Mesothelial cell of epicardium (in vitro differentiated cells): ENCODE data around the gene SGK1. TPM values are rescaled to one million over a fixed set of nuclear protein-coding genes. Genes with fewer than 3 reads are reported as not detected.

Experiments
- DNase-seq, 2 experiments: peaks; one replicate each; pipeline ENCODE4 v3.0.0; 2021; ENCODE audit warnings: low spot score in 2 of 2; ENCODE audit not compliant: unreplicated experiment in 2 of 2
- H3K27ac Mint-ChIP-seq: 2 replicates; pipeline ENCODE4 v1.8.0; 2021; ENCODE audit warnings: mixed read lengths
- H3K27me3 Mint-ChIP-seq: 2 replicates; pipeline ENCODE4 v1.8.0; 2021; ENCODE audit warnings: low read depth, mixed read lengths
- H3K36me3 Mint-ChIP-seq: 2 replicates; pipeline ENCODE4 v1.8.0; 2021; ENCODE audit warnings: mixed read lengths
- H3K4me1 Mint-ChIP-seq: 2 replicates; pipeline ENCODE4 v1.8.0; 2021; ENCODE audit warnings: mixed read lengths
- H3K4me3 Mint-ChIP-seq: 2 replicates; pipeline ENCODE4 v1.8.0; 2021; ENCODE audit warnings: mild to moderate bottlenecking, moderate library complexity, mixed read lengths
- H3K9me3 Mint-ChIP-seq: 2 replicates; pipeline ENCODE4 v1.8.0; 2021; ENCODE audit warnings: mixed read lengths
- total RNA-seq: library from RNA; stranded (reverse); gene quantifications from 3 replicates; pipeline ENCODE4 v1.2.1, GENCODE V29; 2021
- TF ChIP-seq, protein P1 (sequence below): fragments of 200-600 bp; sonication (generic); IDR thresholded peaks from one replicate; pipeline ENCODE4 v1.5.0; 2021; ENCODE audit warnings: antibody characterized with exemption; ENCODE audit not compliant: unreplicated experiment

The SGK1 gene
- total RNA-seq, 1 donor from 2014 or later = 44.5 TPM

DNA sequence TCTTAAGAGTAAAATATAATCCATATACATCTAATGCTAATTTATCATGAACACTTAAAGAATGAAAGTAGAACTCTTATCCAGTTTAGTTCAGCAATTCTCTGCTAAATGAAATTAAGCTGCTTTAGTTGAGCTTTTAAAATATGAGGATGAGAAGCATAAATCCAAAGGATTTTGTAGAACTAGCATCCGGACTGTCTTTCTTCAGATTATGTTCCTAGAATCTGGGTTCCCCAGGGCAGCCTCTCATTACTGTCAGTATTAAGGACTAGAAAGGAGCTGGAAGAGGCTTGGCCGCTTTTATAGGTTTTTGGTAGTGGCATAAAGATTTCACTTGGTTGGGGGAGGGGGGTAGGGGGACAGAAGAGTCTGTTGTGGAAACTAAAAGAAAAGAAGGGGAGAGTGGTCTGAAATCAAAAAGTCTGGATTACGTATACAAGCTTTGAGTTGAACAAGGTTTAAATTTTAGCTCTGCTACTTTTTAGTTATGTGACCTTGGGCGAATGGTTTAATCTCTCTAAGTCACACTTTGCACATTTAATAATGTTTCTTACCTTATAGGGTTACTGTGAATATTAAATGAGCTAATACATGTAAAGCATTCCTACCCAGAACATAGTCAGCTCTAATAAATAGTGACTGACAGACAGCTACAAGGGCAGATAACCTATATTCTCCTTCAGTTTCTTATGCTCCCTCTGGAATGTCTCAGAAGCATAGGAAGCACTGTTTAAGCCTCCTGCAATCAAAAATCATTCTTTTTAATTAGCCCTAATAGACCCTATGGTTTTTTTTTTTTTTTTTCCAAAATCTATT is 3.7 kb downstream of the SGK1 start:
- H3K27me3 Mint-ChIP-seq = peaks cover 52% of the 10 kb centered on the region
- TF ChIP-seq, protein P1, sequence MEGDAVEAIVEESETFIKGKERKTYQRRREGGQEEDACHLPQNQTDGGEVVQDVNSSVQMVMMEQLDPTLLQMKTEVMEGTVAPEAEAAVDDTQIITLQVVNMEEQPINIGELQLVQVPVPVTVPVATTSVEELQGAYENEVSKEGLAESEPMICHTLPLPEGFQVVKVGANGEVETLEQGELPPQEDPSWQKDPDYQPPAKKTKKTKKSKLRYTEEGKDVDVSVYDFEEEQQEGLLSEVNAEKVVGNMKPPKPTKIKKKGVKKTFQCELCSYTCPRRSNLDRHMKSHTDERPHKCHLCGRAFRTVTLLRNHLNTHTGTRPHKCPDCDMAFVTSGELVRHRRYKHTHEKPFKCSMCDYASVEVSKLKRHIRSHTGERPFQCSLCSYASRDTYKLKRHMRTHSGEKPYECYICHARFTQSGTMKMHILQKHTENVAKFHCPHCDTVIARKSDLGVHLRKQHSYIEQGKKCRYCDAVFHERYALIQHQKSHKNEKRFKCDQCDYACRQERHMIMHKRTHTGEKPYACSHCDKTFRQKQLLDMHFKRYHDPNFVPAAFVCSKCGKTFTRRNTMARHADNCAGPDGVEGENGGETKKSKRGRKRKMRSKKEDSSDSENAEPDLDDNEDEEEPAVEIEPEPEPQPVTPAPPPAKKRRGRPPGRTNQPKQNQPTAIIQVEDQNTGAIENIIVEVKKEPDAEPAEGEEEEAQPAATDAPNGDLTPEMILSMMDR = no peak
- H3K4me3 Mint-ChIP-seq = no peak overlapping the region
- H3K4me1 Mint-ChIP-seq = peaks cover 14% of the 10 kb centered on the region
- H3K27ac Mint-ChIP-seq = no peak overlapping the region
- H3K9me3 Mint-ChIP-seq = no peaks in the 10 kb centered on the region
- H3K36me3 Mint-ChIP-seq = no peaks in the 10 kb centered on the region
- DNase-seq = no peak

DNA sequence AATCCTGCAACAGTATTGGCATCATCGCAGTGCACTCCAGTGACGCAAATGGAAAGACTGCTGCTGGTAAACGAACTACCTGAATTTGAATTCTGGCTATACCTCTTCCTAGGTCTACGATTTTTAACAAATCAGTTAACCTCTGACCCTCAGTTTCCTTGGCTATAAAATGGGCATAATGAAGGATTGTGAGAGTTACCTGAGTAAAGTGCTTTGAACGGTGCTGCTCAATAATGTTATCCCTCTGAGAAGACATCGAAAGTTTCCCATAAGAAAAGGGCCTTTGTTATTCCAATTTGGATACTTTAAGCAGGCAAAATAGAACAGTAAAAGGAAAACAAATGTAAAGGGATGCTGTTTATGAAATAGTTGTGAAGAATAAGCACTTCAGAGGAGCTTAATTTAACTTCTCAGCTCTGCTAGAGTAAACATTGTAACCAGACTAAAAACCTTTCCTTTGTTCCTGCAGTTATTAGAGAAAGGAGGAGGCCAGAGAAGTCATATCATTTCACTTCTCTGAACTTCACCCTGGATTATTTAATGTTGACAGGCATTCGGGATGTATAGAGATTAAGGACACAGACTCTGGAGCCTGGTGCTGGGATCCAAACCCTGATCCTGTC is 5.8 kb downstream of the SGK1 start:
- Mint-ChIP-seq H3K36me3 (no peaks in the 10 kb centered on the region), H3K27me3 (peaks cover 34% of the 10 kb centered on the region)

DNA sequence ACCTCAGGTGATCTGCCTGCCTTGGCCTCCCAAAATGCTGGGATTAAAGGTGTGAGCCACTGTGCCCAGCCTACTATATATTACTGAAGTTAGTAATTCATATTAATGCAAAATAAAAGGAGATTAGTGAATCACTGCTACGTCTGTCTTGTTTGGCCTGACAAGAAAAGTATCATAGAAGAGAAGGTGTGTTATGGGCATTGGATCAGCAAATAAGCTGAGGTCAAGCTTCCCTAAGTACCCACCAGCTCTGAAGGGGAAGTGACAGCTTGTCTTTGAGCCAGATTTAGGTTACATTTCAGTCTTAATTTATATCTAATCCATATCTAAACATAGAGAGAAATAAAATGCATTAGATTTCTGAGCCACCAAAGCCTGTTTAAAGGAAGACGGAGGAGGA is 7.1 kb downstream of the SGK1 start:
- no peak overlapping the region for H3K27ac Mint-ChIP-seq
- H3K36me3 Mint-ChIP-seq = no peaks in the 10 kb centered on the region
- no peak for DNase-seq
- H3K4me1 Mint-ChIP-seq = no peaks in the 10 kb centered on the region
- H3K4me3 Mint-ChIP-seq = no peak overlapping the region
- TF ChIP-seq, protein P1 = no peak
- H3K9me3 Mint-ChIP-seq = no peaks in the 10 kb centered on the region
- H3K27me3 Mint-ChIP-seq = peaks cover 23% of the 10 kb centered on the region

More for the DNA sequence above, 5.8 kb downstream of the SGK1 start:
- Mint-ChIP-seq H3K27ac (no peak overlapping the region), H3K9me3 (no peaks in the 10 kb centered on the region), H3K4me3 (no peak overlapping the region), H3K4me1 (peaks cover 3% of the 10 kb centered on the region)
- TF ChIP-seq, protein P1 = no peak
- no peak for DNase-seq

DNA sequence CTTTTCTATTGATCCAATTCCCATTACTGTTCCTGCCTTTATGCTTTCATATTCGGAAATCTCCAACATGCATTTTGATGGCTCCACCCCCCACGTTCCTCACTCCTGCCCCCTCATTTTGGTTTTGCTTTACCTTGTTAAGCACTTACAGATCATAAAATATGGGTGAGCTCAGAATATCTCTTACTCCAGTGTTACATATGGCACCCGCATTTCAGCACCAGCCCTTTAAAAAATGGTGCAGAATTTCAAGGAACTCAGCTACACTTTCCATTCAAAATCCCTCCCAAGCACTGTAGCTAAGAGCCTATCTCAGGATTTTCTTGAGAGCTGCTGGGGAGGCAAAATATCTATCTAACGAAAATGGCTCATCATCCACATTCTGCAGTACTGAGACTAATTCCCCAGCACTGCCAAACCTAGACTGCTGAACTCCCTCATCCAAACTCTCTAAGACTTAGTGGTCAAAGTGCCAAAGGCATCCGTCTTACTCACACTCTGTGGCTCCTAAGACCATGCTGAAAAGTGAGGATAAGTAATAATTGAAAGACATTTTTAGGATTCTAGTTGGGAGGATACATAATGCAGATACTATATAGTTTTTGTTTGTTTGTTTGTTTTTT is 7.8 kb downstream of the SGK1 start:
- no peaks in the 10 kb centered on the region for H3K36me3 Mint-ChIP-seq
- H3K27ac Mint-ChIP-seq = no peak overlapping the region
- H3K4me1 Mint-ChIP-seq = no peaks in the 10 kb centered on the region
- no peak overlapping the region for H3K4me3 Mint-ChIP-seq
- DNase-seq = no peak
- TF ChIP-seq, protein P1 = no peak
- peaks cover 22% of the 10 kb centered on the region for H3K27me3 Mint-ChIP-seq
- H3K9me3 Mint-ChIP-seq = no peaks in the 10 kb centered on the region

DNA sequence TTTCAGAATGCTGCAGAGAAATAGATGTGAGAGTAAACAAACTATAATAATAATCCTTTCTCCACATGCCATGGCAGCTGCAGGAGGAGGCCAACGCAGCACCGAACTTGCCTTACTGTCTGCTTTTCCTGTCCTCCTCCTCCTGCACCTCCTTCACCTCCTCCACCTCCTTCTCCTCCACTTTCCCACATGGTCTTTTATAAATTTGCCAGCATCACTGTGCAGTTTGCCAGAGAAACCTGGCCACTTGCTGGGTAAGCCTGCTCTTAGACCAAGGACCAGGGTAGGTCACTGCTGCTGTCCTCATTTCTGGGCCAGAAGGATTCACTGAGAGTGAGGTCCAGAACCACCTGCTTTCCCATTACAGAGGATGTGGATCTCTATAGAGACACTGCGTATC is 8.7 kb downstream of the SGK1 start:
- DNase-seq = no peak
- H3K27me3 Mint-ChIP-seq = peaks cover 20% of the 10 kb centered on the region
- H3K36me3 Mint-ChIP-seq = no peaks in the 10 kb centered on the region
- no peak overlapping the region for H3K4me3 Mint-ChIP-seq
- TF ChIP-seq, protein P1 = no peak
- no peaks in the 10 kb centered on the region for H3K9me3 Mint-ChIP-seq
- no peak overlapping the region for H3K27ac Mint-ChIP-seq
- no peaks in the 10 kb centered on the region for H3K4me1 Mint-ChIP-seq
